ENCODE data around the gene SPEM2. TPM values are rescaled to one million over a fixed set of nuclear protein-coding genes. Genes with fewer than 3 reads are reported as not detected.
A peak's percentile ranks its signal among the peaks of the same experiment; 100 is the strongest.

Gene SPEM2
- total RNA-seq, 3 donors from 2014 or later (not counting 1 experiment from before 2014, with no cell fraction given) = not detected

DNA sequence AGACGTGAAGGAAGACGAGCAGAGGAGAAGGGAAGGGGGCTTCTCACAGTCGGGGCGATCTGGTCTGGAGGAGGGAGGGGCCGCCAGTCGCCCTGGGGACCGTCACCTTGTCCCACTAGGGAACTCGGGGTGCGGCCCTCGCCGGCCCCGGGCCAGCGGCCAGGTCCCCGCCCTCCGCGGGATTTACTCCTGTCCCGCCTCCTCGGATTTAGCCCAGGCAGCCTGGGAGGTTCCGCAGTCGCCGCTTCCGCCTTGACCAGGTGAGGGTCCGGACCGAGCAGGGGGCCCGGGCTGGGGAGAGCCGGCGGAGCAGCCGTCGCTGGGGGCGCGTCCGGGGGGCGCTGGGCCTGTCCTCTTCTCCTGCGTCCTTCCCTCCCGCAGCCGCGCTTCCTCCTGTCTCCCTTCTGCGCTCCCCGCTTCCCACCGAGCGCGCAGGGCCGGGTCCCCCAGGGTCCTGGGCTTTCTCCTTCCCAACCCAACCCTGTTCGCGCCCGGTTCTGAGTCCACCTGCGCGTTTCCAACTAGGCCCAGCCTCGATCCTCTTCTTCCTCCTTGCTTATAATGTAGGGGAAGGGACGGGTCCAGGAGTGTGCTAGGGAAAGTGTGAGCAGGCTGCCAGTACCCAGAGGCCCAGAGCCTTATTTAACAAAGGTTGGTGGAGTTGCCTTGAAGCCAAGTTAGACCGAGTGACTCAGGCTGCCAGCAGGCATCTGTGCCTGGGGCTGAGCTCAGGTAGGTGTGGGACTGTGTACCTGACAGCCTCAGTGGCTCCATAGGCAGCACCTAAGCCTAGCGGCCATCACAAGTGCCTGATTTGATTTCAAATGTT lies 44.3 kb upstream of the SPEM2 start, which contains the start of gene TNK1:
Gene TNK1, plus strand, starts transcription at position 235 of the 829 bp plus-strand sequence. CDS start 1,838 bp downstream, outside the sequence.
- Histone ChIP-seq H3K27me3 (ENCODE audit: control insufficient read depth, insufficient read depth, low read length) (peaks cover 27% of the 10 kb centered on the region), H3K4me1 (ENCODE audit: control insufficient read depth, insufficient read depth, low read length) (peaks cover 22% of the 10 kb centered on the region), H3K36me3 (ENCODE audit: control insufficient read depth, insufficient read depth, low read length) (no peaks in the 10 kb centered on the region), H3K27ac (ENCODE audit: low read length) (no peak within 1 kb of the TSS), H3K4me3 (ENCODE audit: low read length) (no peak within 1 kb of the TSS), H3K9me3 (ENCODE audit: control insufficient read depth, insufficient read depth, low read length) (no peaks in the 10 kb centered on the region)
- 10% methylated on average over 51 of the region's 52 CpGs for WGBS (ENCODE audit: insufficient coverage)
- Mint-ChIP-seq H3K9me3 (no peaks in the 10 kb centered on the region), H3K4me1 (peaks cover 0 to 11% of the 10 kb centered on the region in 2 donors), H3K36me3 (peaks cover 10% of the 10 kb centered on the region), H3K4me3 (no peak within 1 kb of the TSS), H3K27ac (no peak within 1 kb of the TSS), H3K27me3 (ENCODE audit: low read depth in 2 of 2) (peaks cover 30 to 48% of the 10 kb centered on the region in 2 donors)
- intact Hi-C loops (cut with micrococcal nuclease) = no loop called here
- TF ChIP-seq, protein P1, sequence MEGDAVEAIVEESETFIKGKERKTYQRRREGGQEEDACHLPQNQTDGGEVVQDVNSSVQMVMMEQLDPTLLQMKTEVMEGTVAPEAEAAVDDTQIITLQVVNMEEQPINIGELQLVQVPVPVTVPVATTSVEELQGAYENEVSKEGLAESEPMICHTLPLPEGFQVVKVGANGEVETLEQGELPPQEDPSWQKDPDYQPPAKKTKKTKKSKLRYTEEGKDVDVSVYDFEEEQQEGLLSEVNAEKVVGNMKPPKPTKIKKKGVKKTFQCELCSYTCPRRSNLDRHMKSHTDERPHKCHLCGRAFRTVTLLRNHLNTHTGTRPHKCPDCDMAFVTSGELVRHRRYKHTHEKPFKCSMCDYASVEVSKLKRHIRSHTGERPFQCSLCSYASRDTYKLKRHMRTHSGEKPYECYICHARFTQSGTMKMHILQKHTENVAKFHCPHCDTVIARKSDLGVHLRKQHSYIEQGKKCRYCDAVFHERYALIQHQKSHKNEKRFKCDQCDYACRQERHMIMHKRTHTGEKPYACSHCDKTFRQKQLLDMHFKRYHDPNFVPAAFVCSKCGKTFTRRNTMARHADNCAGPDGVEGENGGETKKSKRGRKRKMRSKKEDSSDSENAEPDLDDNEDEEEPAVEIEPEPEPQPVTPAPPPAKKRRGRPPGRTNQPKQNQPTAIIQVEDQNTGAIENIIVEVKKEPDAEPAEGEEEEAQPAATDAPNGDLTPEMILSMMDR (IDR thresholded peaks at IDR 0.05) = no peak
- DNase-seq (no peak), ATAC-seq (no peak)

DNA sequence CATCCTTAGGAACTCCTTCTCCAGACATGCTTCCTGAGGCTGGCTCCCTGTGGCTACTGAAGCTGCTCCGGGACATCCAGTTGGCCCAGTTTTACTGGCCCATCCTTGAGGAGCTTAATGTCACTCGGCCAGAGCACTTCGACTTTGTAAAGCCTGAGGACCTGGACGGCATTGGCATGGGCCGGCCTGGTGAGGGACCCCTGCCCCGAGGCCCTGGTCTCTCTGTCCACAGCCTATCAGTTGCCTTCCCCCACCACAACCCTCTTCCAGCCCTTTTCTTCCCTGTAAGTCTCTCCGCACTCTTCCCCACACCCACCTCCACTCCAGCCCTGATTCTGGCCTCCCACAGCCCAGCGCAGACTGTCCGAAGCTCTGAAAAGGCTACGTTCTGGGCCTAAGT lies 42.5 kb upstream of the SPEM2 start:
- no peaks in the 10 kb centered on the region for H3K36me3 ChIP-seq (ENCODE audit: control insufficient read depth, insufficient read depth, low read length)
- TF ChIP-seq, protein P1 (IDR thresholded peaks at IDR 0.05) = no peak
- H3K27me3 Mint-ChIP-seq (ENCODE audit: low read depth in 2 of 2) = peaks cover 30 to 38% of the 10 kb centered on the region in 2 donors
- no peak overlapping the region for H3K27ac Mint-ChIP-seq
- peaks cover 22% of the 10 kb centered on the region for H3K4me1 ChIP-seq (ENCODE audit: control insufficient read depth, insufficient read depth, low read length)
- DNase-seq = no peak
- H3K9me3 Mint-ChIP-seq = no peaks in the 10 kb centered on the region
- H3K4me3 ChIP-seq (ENCODE audit: low read length) = no peak overlapping the region
- no peaks in the 10 kb centered on the region for H3K9me3 ChIP-seq (ENCODE audit: control insufficient read depth, insufficient read depth, low read length)
- H3K36me3 Mint-ChIP-seq = peaks cover 10% of the 10 kb centered on the region
- peaks cover 0 to 11% of the 10 kb centered on the region in 2 donors for H3K4me1 Mint-ChIP-seq
- no peak for ATAC-seq
- peaks cover 27% of the 10 kb centered on the region for H3K27me3 ChIP-seq (ENCODE audit: control insufficient read depth, insufficient read depth, low read length)
- H3K4me3 Mint-ChIP-seq = peak overlapping the region; percentile 55
- H3K27ac ChIP-seq (ENCODE audit: low read length) = no peak overlapping the region
- WGBS (ENCODE audit: insufficient coverage) = 99% methylated on average over 10 of the region's 10 CpGs
- intact Hi-C loops (cut with micrococcal nuclease) = no loop called here

DNA sequence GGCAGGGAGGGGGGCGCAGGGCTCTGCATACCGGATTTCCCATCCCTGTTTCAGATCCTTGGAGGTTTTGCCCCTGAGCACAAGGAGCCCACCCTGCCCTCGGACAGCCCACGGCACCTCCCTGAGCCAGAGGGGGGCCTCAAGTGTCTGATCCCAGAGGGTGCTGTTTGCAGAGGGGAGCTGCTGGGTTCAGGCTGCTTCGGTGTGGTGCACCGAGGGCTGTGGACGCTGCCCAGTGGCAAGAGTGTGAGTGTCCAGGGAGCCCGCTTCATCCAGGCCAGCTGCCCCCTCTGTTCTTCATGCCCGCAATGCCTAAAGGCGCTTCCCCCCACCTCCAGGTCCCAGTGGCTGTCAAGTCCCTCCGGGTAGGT lies 42.1 kb upstream of the SPEM2 start:
- H3K27ac ChIP-seq (ENCODE audit: low read length) = no peak overlapping the region
- no peak overlapping the region for H3K27ac Mint-ChIP-seq

More for the DNA sequence above, 42.1 kb upstream of the SPEM2 start:
- TF ChIP-seq, protein P1 (IDR thresholded peaks at IDR 0.05) = no peak
- H3K27me3 ChIP-seq (ENCODE audit: control insufficient read depth, insufficient read depth, low read length) = peaks cover 27% of the 10 kb centered on the region
- H3K4me3 ChIP-seq (ENCODE audit: low read length) = no peak overlapping the region
- ATAC-seq (no peak), DNase-seq (no peak)
- intact Hi-C loops (cut with micrococcal nuclease) = no loop called here
- peaks cover 22% of the 10 kb centered on the region for H3K4me1 ChIP-seq (ENCODE audit: control insufficient read depth, insufficient read depth, low read length)
- peaks cover 0 to 11% of the 10 kb centered on the region in 2 donors for H3K4me1 Mint-ChIP-seq
- H3K36me3 ChIP-seq (ENCODE audit: control insufficient read depth, insufficient read depth, low read length) = peaks cover 4% of the 10 kb centered on the region
- H3K9me3 ChIP-seq (ENCODE audit: control insufficient read depth, insufficient read depth, low read length) = no peaks in the 10 kb centered on the region
- peak overlapping the region; percentile 45 for H3K4me3 Mint-ChIP-seq
- no peaks in the 10 kb centered on the region for H3K9me3 Mint-ChIP-seq
- peaks cover 10% of the 10 kb centered on the region for H3K36me3 Mint-ChIP-seq
- WGBS (ENCODE audit: insufficient coverage) = 93% methylated on average over 11 of the region's 11 CpGs
- peaks cover 30 to 35% of the 10 kb centered on the region in 2 donors for H3K27me3 Mint-ChIP-seq (ENCODE audit: low read depth in 2 of 2)

Measured in natural killer cell (primary cell).